ENCODE results near the gene C18orf32. TPM values are rescaled to one million over a fixed set of nuclear protein-coding genes. Genes with fewer than 3 reads are reported as not detected.

C18orf32 gene
- total RNA-seq, 4 donors from 2014 or later: 8.3 to 51.3 (median 26.5) TPM

GRCh38 chr18:49494660-49495059 lies 7.6 kb upstream of the C18orf32 start:
- Histone ChIP-seq H3K4me3 (no peak overlapping the region), H3K36me3 (peaks cover 0 to 14% (median 0%) of the 10 kb centered on the region in 3 donors), H3K4me1 (peaks cover 0 to 12% (median 6%) of the 10 kb centered on the region in 4 donors), H3K27ac (no peak overlapping the region), H3K27me3 (no peaks in the 10 kb centered on the region), H3K9me3 (no peaks in the 10 kb centered on the region)
- no peak for DNase-seq
- TF ChIP-seq CTCF (IDR thresholded peaks at IDR 0.05) (no peak), POLR2A (IDR thresholded peaks at IDR 0.05) (no peak)

GRCh38 chr18:49492694-49493033 lies 5.6 kb upstream of the C18orf32 start:
- peaks cover 0 to 34% (median 0%) of the 10 kb centered on the region in 3 donors for H3K36me3 ChIP-seq
- no peaks in the 10 kb centered on the region for H3K27me3 ChIP-seq
- H3K4me1 ChIP-seq: peaks cover 0 to 12% (median 7%) of the 10 kb centered on the region in 4 donors
- no peak for DNase-seq
- no peaks in the 10 kb centered on the region for H3K9me3 ChIP-seq
- no peak overlapping the region for H3K4me3 ChIP-seq
- TF ChIP-seq POLR2A (IDR thresholded peaks at IDR 0.05) (no peak), CTCF (IDR thresholded peaks at IDR 0.05) (no peak)
- H3K27ac ChIP-seq: no peak overlapping the region

- TF ChIP-seq CTCF (IDR thresholded peaks at IDR 0.05): no peak
- peak; percentile 77 to 95 for TF ChIP-seq POLR2A (IDR thresholded peaks at IDR 0.05)
- Histone ChIP-seq H3K36me3 (peaks cover 0 to 34% (median 0%) of the 10 kb centered on the region in 3 donors), H3K4me3 (peak within 1 kb of the TSS; percentile 60 to 84 (median 76)), H3K4me1 (peaks cover 0 to 13% (median 8%) of the 10 kb centered on the region in 4 donors), H3K27me3 (no peaks in the 10 kb centered on the region), H3K27ac (peak within 1 kb of the TSS; percentile 78 to 96 (median 88)), H3K9me3 (no peaks in the 10 kb centered on the region)
- peak; percentile 80 to 97 (median 91) for DNase-seq
Observed at GRCh38 chr18:49491857-49492693, 5.0 kb upstream of the C18orf32 start, which contains the start of gene RPL17. RPL17 (minus strand) TSS chr18:49492465.

- peaks cover 0 to 13% (median 8%) of the 10 kb centered on the region in 4 donors for H3K4me1 ChIP-seq
- H3K36me3 ChIP-seq: peaks cover 0 to 34% (median 0%) of the 10 kb centered on the region in 3 donors
- peak overlapping the region; percentile 78 to 96 (median 88) for H3K27ac ChIP-seq
- DNase-seq: no peak
- H3K27me3 ChIP-seq: no peaks in the 10 kb centered on the region
- TF ChIP-seq POLR2A (IDR thresholded peaks at IDR 0.05): no peak
- TF ChIP-seq CTCF (IDR thresholded peaks at IDR 0.05): no peak
- H3K4me3 ChIP-seq: peak overlapping the region; percentile 60 to 84 (median 76)
- H3K9me3 ChIP-seq: no peaks in the 10 kb centered on the region
Observed at GRCh38 chr18:49491534-49491856, 4.5 kb upstream of the C18orf32 start.

GRCh38 chr18:49490246-49490762 lies 3.3 kb upstream of the C18orf32 start:
- H3K4me3 ChIP-seq: no peak overlapping the region
- no peaks in the 10 kb centered on the region for H3K9me3 ChIP-seq
- no peaks in the 10 kb centered on the region for H3K27me3 ChIP-seq
- H3K27ac ChIP-seq: peak overlapping the region in 1 of 4 donors; percentile 33
- no peak for DNase-seq
- TF ChIP-seq POLR2A (IDR thresholded peaks at IDR 0.05) (no peak), CTCF (IDR thresholded peaks at IDR 0.05) (no peak)
- peaks cover 0 to 34% (median 0%) of the 10 kb centered on the region in 3 donors for H3K36me3 ChIP-seq
- peaks cover 0 to 19% (median 11%) of the 10 kb centered on the region in 4 donors for H3K4me1 ChIP-seq

Data from Peyer's patch (tissue), 4 donors.